Measurements from ENCODE around the gene TRABD2B. TPM values are rescaled to one million over a fixed set of nuclear protein-coding genes. Genes with fewer than 3 reads are reported as not detected.

Gene TRABD2B
- total and polyA plus RNA-seq, 11 donors: 0.31 to 1.1 (median 0.80) TPM

DNA sequence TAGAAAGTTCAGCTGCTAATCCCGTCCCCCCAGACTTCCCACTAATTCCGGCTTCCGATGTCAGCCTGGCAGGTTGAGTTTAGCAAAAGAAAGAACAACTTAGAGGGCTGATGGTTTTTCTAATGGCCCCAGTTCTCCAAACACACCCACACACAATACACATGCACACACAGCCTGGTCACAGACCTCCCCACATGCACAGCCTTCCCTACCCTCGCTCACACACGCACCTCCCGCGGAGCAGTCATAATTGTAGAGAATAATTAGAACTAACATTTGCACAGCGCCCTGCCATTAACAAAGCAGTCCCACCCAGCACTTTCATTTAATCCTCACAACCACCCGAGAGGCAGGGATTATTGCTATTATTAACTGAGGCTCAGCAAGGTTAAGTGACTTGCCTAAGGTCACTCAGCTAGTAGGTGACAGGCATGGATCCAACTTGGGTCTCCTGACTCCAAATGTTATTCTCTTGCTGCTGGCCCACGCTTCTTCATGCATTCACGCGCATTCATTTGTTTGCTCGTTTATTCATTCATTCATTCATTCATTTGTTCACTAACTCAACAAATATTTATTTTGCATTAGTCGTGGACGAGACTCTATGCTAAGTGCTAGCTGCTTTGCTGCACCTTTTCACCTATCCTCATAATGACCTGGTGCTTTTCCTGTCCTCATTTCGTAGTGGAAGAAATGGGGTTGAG, 284.4 kb downstream of the TRABD2B start:
- H3K36me3 ChIP-seq: no peaks in the 10 kb centered on the region
- DNase-seq: no peak
- peaks cover 7 to 32% (median 22%) of the 10 kb centered on the region in 12 donors for H3K4me1 ChIP-seq
- no peak overlapping the region for H3K4me3 ChIP-seq
- H3K27ac ChIP-seq: no peak overlapping the region
- peaks cover 22 to 98% (median 71%) of the 10 kb centered on the region in 9 donors for H3K27me3 ChIP-seq
- H3K9me3 ChIP-seq: no peaks in the 10 kb centered on the region
- ATAC-seq: no peak
- WGBS, 4 donors: 63 to 71% (median 70%) methylated on average over 16 of the region's 16 CpGs
- TF ChIP-seq, protein P1, sequence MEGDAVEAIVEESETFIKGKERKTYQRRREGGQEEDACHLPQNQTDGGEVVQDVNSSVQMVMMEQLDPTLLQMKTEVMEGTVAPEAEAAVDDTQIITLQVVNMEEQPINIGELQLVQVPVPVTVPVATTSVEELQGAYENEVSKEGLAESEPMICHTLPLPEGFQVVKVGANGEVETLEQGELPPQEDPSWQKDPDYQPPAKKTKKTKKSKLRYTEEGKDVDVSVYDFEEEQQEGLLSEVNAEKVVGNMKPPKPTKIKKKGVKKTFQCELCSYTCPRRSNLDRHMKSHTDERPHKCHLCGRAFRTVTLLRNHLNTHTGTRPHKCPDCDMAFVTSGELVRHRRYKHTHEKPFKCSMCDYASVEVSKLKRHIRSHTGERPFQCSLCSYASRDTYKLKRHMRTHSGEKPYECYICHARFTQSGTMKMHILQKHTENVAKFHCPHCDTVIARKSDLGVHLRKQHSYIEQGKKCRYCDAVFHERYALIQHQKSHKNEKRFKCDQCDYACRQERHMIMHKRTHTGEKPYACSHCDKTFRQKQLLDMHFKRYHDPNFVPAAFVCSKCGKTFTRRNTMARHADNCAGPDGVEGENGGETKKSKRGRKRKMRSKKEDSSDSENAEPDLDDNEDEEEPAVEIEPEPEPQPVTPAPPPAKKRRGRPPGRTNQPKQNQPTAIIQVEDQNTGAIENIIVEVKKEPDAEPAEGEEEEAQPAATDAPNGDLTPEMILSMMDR (IDR thresholded peaks at IDR 0.05): no peak
- intact Hi-C loops (cut with DNase I): loop anchor here in 9 of 10 donors (5.0 to 10.0 kb wide), 11 partner anchors 185 to 535 kb away; partner anchors contain the start of gene PDZK1IP1 (in 2 of the 9)

DNA sequence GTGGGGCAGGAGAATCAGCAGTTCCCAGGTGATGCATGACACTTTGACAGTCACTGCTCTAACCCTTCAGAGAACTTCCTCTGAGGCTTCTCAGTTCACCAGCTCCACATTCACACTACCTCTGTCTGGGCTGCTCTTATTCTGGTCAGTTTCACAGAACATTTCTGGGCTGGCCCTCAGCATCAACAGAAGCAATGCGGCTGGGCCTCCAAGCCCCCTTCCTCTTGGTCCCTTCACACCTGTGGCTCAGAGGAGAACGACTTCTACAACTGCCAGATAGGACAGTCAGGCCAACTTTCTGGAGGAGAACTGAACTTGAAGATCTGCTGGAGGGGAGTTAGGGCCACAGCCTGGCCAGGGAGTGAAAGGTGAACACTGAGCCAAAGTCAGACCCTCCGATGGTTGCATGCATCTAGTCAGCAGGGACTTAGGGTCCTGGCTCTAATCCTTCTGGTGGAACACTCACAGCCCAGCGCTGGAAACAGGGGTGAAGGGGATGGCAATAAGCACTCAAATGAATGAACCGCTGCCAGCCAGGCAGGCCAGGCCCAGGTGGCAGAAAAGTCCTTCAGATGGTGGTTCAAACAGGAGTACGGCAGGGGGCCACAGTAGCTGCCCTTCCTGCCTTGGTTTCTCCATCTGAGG, 285.2 kb downstream of the TRABD2B start:
- intact Hi-C loops (cut with DNase I): loop anchor here (2.0 to 10.0 kb wide), 14 partner anchors 185 to 535 kb away; partner anchors contain the start of gene PDZK1IP1 (in 2 of the 10)
- ATAC-seq (no peak), DNase-seq (no peak)
- peaks cover 7 to 32% (median 22%) of the 10 kb centered on the region in 12 donors for H3K4me1 ChIP-seq
- no peak for TF ChIP-seq POLR2A (IDR thresholded peaks at IDR 0.05)
- TF ChIP-seq, protein P1 (IDR thresholded peaks at IDR 0.05): no peak
- peaks cover 21 to 98% (median 72%) of the 10 kb centered on the region in 9 donors for H3K27me3 ChIP-seq
- WGBS, 4 donors: 63 to 73% (median 67%) methylated on average over 6 of the region's 6 CpGs
- H3K27ac ChIP-seq: no peak overlapping the region
- H3K9me3 ChIP-seq: no peaks in the 10 kb centered on the region
- H3K36me3 ChIP-seq: no peaks in the 10 kb centered on the region
- no peak overlapping the region for H3K4me3 ChIP-seq

DNA sequence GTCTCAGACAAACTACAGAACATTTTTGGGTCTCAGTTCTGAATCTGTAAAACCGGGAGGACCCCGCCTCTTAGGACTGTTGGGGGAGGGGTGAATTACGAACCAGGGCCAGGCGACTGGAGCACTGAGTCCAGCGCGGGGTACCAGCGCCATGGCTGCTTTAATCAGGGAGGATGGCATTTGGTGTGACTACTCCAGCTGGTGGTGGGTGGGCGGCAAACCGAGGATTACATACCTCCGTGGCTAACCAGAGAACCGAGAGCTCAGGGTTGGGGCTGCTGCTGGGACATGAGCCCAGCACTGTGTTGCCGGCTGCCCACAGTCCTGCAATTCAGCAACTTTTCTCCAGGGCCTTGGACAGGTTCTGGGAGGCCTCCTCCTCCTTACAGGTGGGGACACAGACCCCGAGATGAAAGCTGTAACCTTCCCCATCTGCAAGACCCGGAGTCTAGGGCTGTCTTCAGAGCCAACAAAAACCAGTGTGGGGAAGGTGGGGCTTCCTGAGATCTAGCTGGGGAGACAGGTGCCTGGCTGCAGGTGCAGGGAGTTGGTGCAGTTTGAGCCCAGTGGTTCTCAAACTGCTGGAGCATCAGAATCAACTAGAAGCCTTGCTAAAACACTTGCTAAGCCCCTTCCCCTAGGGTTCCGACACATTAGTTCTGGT, 285.9 kb downstream of the TRABD2B start:
- Histone ChIP-seq H3K27ac (no peak overlapping the region), H3K4me1 (peaks cover 7 to 32% (median 22%) of the 10 kb centered on the region in 12 donors), H3K27me3 (peaks cover 19 to 98% (median 72%) of the 10 kb centered on the region in 9 donors), H3K36me3 (no peaks in the 10 kb centered on the region), H3K4me3 (no peak overlapping the region), H3K9me3 (no peaks in the 10 kb centered on the region)
- WGBS, 4 donors: 44 to 51% (median 48%) methylated on average over 11 to 15 of the region's 15 CpGs
- intact Hi-C loops (cut with DNase I): loop anchor here (2.0 to 10.0 kb wide), 14 partner anchors 184 to 534 kb away; partner anchors contain the start of gene PDZK1IP1 (in 2 of the 10)
- TF ChIP-seq, protein P1 (IDR thresholded peaks at IDR 0.05): no peak
- no peak for TF ChIP-seq POLR2A (IDR thresholded peaks at IDR 0.05)
- ATAC-seq: no peak
- no peak for DNase-seq

Other genes starting within 250 kb of the TRABD2B start
- under 1 TPM in 6 of 9 donors, not detected in 3; 0.09 to 0.67 (median 0.27) TPM for gene SLC5A9, start 225.3 kb upstream of the TRABD2B start, total RNA-seq
- under 1 TPM; 0.04 to 0.08 TPM for gene SLC5A9, start 225.3 kb upstream of the TRABD2B start, polyA plus RNA-seq